ENCODE measurements around the gene ZNF474. TPM values are rescaled to one million over a fixed set of nuclear protein-coding genes. Genes with fewer than 3 reads are reported as not detected.

ZNF474 gene
- total RNA-seq, 2 donors from 2014 or later, result not detected

GRCh38 chr5:122126756-122127321 is 2.5 kb upstream of the ZNF474 start:
- no peaks in the 10 kb centered on the region for H3K36me3 ChIP-seq
- no peak for TF ChIP-seq CTCF (IDR thresholded peaks at IDR 0.05)
- H3K9me3 ChIP-seq, result no peaks in the 10 kb centered on the region
- H3K27me3 ChIP-seq, result no peaks in the 10 kb centered on the region
- DNase-seq (ENCODE audit: low spot score), result no peak
- peak overlapping the region; percentile 44 to 51 for H3K27ac ChIP-seq
- no peak overlapping the region for H3K4me3 ChIP-seq
- no peaks in the 10 kb centered on the region for H3K4me1 ChIP-seq

GRCh38 chr5:122130152-122130551 is 806 bp downstream of the ZNF474 start:
- Histone ChIP-seq H3K4me1 (no peaks in the 10 kb centered on the region), H3K4me3 (no peak overlapping the region), H3K27me3 (no peaks in the 10 kb centered on the region), H3K9me3 (no peaks in the 10 kb centered on the region), H3K36me3 (no peaks in the 10 kb centered on the region), H3K27ac (no peak overlapping the region)
- no peak for TF ChIP-seq CTCF (IDR thresholded peaks at IDR 0.05)
- no peak for DNase-seq (ENCODE audit: low spot score)

- Histone ChIP-seq H3K27me3 (no peaks in the 10 kb centered on the region), H3K9me3 (no peaks in the 10 kb centered on the region), H3K36me3 (no peaks in the 10 kb centered on the region), H3K4me3 (no peak overlapping the region), H3K4me1 (no peaks in the 10 kb centered on the region), H3K27ac (no peak overlapping the region)
- no peak for TF ChIP-seq CTCF (IDR thresholded peaks at IDR 0.05)
- no peak for DNase-seq (ENCODE audit: low spot score)
Observed at GRCh38 chr5:122137702-122138101, 8.4 kb downstream of the ZNF474 start.

GRCh38 chr5:122138356-122138755 is 9.0 kb downstream of the ZNF474 start:
- Histone ChIP-seq H3K4me3 (no peak overlapping the region), H3K4me1 (no peaks in the 10 kb centered on the region), H3K27ac (no peak overlapping the region), H3K9me3 (no peaks in the 10 kb centered on the region), H3K36me3 (no peaks in the 10 kb centered on the region), H3K27me3 (no peaks in the 10 kb centered on the region)
- no peak for DNase-seq (ENCODE audit: low spot score)
- TF ChIP-seq CTCF (IDR thresholded peaks at IDR 0.05), result no peak

- no peak for TF ChIP-seq CTCF (IDR thresholded peaks at IDR 0.05)
- Histone ChIP-seq H3K4me1 (no peaks in the 10 kb centered on the region), H3K36me3 (no peaks in the 10 kb centered on the region), H3K27me3 (no peaks in the 10 kb centered on the region), H3K4me3 (no peak overlapping the region), H3K9me3 (no peaks in the 10 kb centered on the region), H3K27ac (no peak overlapping the region)
- DNase-seq (ENCODE audit: low spot score), result no peak
Observed at GRCh38 chr5:122140900-122141299, 11.6 kb downstream of the ZNF474 start.

GRCh38 chr5:122141751-122142150 is 12.4 kb downstream of the ZNF474 start:
- no peaks in the 10 kb centered on the region for H3K4me1 ChIP-seq
- DNase-seq (ENCODE audit: low spot score), result no peak
- H3K27ac ChIP-seq, result no peak overlapping the region
- no peak overlapping the region for H3K4me3 ChIP-seq
- no peaks in the 10 kb centered on the region for H3K36me3 ChIP-seq
- no peak for TF ChIP-seq CTCF (IDR thresholded peaks at IDR 0.05)
- H3K27me3 ChIP-seq, result no peaks in the 10 kb centered on the region
- H3K9me3 ChIP-seq, result no peaks in the 10 kb centered on the region

All from right atrium auricular region (tissue), 2 donors.